ENCODE results near the gene DNAH6. TPM values are rescaled to one million over a fixed set of nuclear protein-coding genes. Genes with fewer than 3 reads are reported as not detected.

The DNAH6 gene
- total and polyA plus RNA-seq, 2 of the 8 experiments (the other 6 are each of a cell fraction or from before 2014, with no cell fraction given), result 0.06 to 0.43 TPM

DNA sequence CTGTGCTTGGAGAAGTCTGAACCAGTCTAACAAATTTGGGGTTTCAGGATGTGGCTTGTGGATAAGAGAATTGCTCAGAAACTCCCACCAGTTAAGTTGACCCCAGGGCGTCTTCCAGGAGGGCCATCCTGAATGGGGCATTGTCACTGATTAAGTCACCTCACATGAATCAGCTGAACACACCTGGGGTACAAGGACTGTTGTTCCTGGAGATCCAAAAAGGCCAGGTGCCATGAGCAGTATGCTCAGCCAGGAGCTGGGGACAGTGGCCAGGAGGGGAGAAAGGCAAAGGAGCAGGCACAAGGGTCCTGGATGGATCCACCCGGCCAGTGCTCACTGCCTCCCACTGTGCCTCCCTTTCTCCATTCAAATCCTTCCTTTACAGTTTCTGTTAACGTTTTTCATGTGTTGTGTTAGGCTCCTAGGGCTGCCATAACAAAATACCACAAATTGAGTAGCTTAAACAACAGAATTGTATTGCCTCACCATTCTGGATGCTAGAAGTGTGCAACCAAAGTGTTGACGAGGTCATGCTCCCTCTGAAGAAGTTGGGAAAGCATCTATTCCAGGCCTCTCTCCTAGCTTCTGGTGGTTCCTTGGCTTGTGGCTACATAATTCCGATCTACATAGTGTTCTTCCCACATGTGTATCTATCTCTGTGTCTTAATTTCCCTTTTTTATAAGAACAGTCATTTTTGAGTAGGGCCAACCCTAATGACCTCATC lies 331.2 kb downstream of the DNAH6 start:
- CTCF ChIA-PET (ENCODE audit: partially characterized antibody), result interaction anchor here (1.3 to 4.4 kb wide), 3 partner anchors 10 to 20 kb away, joined by 5 to 20 read pairs (median 6); no protein-coding TSS in a partner anchor
- Histone ChIP-seq H3K14ac (ENCODE audit: insufficient read length) (no peak overlapping the region), H3K18ac (ENCODE audit: extremely low read depth, low read length) (no peak overlapping the region), H4K20me1 (replicated peaks in 1 of 2; ENCODE audit: control insufficient read depth in 1 of 2, insufficient read depth in 2 of 2, low read length in 2 of 2) (peaks cover 0 to 4% of the 10 kb centered on the region in 2 experiments), H4K5ac (ENCODE audit: insufficient read length, low read depth, low read length) (no peak overlapping the region), H2BK12ac (ENCODE audit: low read depth, low read length) (no peak overlapping the region), H3K36me3 (ENCODE audit: control insufficient read depth in 2 of 4, insufficient read depth in 4 of 4, low read length in 3 of 4) (no peaks in the 10 kb centered on the region), H3K27me3 (replicated peaks in 1 of 4; ENCODE audit: control insufficient read depth in 3 of 4, extremely low read depth in 1 of 4, insufficient read depth in 3 of 4, low read length in 3 of 4) (no peaks in the 10 kb centered on the region), H3K79me1 (ENCODE audit: low read depth, low read length) (no peaks in the 10 kb centered on the region), H3K27ac (ENCODE audit: low read depth, low read length) (no peak overlapping the region), H4K8ac (ENCODE audit: extremely low read depth, insufficient read depth, low read length) (no peak overlapping the region), H3K4me3 (ENCODE audit: extremely low read depth in 1 of 4, insufficient read depth in 2 of 4, low read depth in 3 of 4, low read length in 4 of 4) (no peak overlapping the region), H3K79me2 (ENCODE audit: control insufficient read depth in 1 of 2, insufficient read depth in 2 of 2, low read length in 2 of 2) (no peaks in the 10 kb centered on the region), H3K4ac (replicated peaks; ENCODE audit: insufficient read length, low read depth, low read length) (no peak overlapping the region), H2BK15ac (ENCODE audit: low read length) (no peak overlapping the region), H3K56ac (replicated peaks; ENCODE audit: insufficient read length, low read depth, low read length) (no peak overlapping the region), H3K9me3 (ENCODE audit: insufficient read depth in 2 of 2, low read depth in 1 of 2, low read length in 1 of 2) (no peaks in the 10 kb centered on the region), H3K23ac (ENCODE audit: insufficient read length) (no peak overlapping the region), H2BK5ac (ENCODE audit: low read depth, low read length) (no peak overlapping the region), H3K23me2 (ENCODE audit: low read depth, low read length) (no peaks in the 10 kb centered on the region), H3K4me2 (ENCODE audit: insufficient read depth in 1 of 2, low read depth in 2 of 2, low read length in 2 of 2) (no peak overlapping the region), H2BK20ac (ENCODE audit: low read length) (no peak overlapping the region), H3K4me1 (replicated peaks in 1 of 4; ENCODE audit: control insufficient read depth in 3 of 4, insufficient read depth in 4 of 4, low read length in 3 of 4) (peaks cover 0 to 4% (median 0%) of the 10 kb centered on the region in 4 experiments; a peak in 2 of 7 replicates), H2AFZ (ENCODE audit: low read length) (no peak overlapping the region), H4K91ac (replicated peaks; ENCODE audit: insufficient read length, low read length) (no peak overlapping the region), H2BK120ac (replicated peaks; ENCODE audit: low read depth, low read length) (no peak overlapping the region), H2AK5ac (ENCODE audit: low read depth, low read length) (no peak overlapping the region), H3K9ac (replicated peaks in 1 of 4; ENCODE audit: extremely low read depth in 1 of 4, low read depth in 3 of 4, low read length in 3 of 4) (no peak overlapping the region)
- WGBS, 2 experiments (ENCODE audit: extremely low coverage in 1 of 2, insufficient coverage in 1 of 2, insufficient read length in 1 of 2, insufficient replicate concordance in 2 of 2, low coverage in 1 of 2, low lambda C conversion rate in 2 of 2, missing lambda C conversion rate in 1 of 2), result 86% methylated on average over 5 of the region's 5 CpGs; no CpG with 5 or more reads in 1 of the 2 experiments
- FAIRE-seq (no peak), DNase-seq (ENCODE audit: low read depth in 1 of 2, low spot score in 2 of 2) (no peak)
- POLR2A ChIA-PET (ENCODE audit: partially characterized antibody), result no interaction called here
- no peak for TF ChIP-seq JUND (IDR thresholded peaks at IDR 0.05; ENCODE audit: low read length)
- TF ChIP-seq SIX5 (IDR thresholded peaks at IDR 0.05; ENCODE audit: low read depth, low read length), result no peak
- TF ChIP-seq TEAD4 (IDR thresholded peaks at IDR 0.05; ENCODE audit: low read depth, low read length), result no peak
- TF ChIP-seq SP2 (IDR thresholded peaks at IDR 0.05; ENCODE audit: low read length), result no peak
- TF ChIP-seq, protein P1, sequence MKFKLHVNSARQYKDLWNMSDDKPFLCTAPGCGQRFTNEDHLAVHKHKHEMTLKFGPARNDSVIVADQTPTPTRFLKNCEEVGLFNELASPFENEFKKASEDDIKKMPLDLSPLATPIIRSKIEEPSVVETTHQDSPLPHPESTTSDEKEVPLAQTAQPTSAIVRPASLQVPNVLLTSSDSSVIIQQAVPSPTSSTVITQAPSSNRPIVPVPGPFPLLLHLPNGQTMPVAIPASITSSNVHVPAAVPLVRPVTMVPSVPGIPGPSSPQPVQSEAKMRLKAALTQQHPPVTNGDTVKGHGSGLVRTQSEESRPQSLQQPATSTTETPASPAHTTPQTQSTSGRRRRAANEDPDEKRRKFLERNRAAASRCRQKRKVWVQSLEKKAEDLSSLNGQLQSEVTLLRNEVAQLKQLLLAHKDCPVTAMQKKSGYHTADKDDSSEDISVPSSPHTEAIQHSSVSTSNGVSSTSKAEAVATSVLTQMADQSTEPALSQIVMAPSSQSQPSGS (IDR thresholded peaks at IDR 0.05; ENCODE audit: low read length), result no peak
- TF ChIP-seq CBX8 (IDR thresholded peaks at IDR 0.05; ENCODE audit: borderline replicate concordance, low read depth, low read length), result no peak
- TF ChIP-seq TAF1 (IDR thresholded peaks at IDR 0.05; ENCODE audit: low read depth, low read length), result no peak
- TF ChIP-seq SUZ12 (IDR thresholded peaks at IDR 0.05; ENCODE audit: low read length), result no peak
- TF ChIP-seq, protein P2, sequence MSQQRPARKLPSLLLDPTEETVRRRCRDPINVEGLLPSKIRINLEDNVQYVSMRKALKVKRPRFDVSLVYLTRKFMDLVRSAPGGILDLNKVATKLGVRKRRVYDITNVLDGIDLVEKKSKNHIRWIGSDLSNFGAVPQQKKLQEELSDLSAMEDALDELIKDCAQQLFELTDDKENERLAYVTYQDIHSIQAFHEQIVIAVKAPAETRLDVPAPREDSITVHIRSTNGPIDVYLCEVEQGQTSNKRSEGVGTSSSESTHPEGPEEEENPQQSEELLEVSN (IDR thresholded peaks at IDR 0.05), result no peak
- TF ChIP-seq SP4 (IDR thresholded peaks at IDR 0.05; ENCODE audit: low read length), result no peak
- no peak for TF ChIP-seq CHD2 (IDR thresholded peaks at IDR 0.05; ENCODE audit: low read length)
